T-helper 17 cell (primary cell): ENCODE results near the gene AOAH. TPM values are rescaled to one million over a fixed set of nuclear protein-coding genes. Genes with fewer than 3 reads are reported as not detected.

ENCODE experiments used
- ATAC-seq: fragments of 150-1000 bp; cut with Tn5 transposase; 2 replicates; pipeline ENCODE4 v1.10.0; 2021; ENCODE audit warnings: mild to moderate bottlenecking, moderate library complexity
- DNase-seq, 3 donors: peaks; one replicate each; pipeline versions ENCODE4 v3.0.0 to v3.0.0-alpha.2; 2020 to 2021
- H3K9me3 ChIP-seq: one replicate; pipeline ENCODE4 v1.7.0; 2013; ENCODE audit warnings: low read length, mild to moderate bottlenecking; ENCODE audit not compliant: control insufficient read depth, poor library complexity, severe bottlenecking
- H3K27ac Mint-ChIP-seq: one replicate; pipeline ENCODE4 v1.8.0; 2022; ENCODE audit warnings: mild to moderate bottlenecking, moderate library complexity, mixed read lengths
- H3K27me3 Mint-ChIP-seq: one replicate; pipeline ENCODE4 v1.8.0; 2022; ENCODE audit warnings: mixed read lengths
- H3K36me3 Mint-ChIP-seq: one replicate; pipeline ENCODE4 v1.8.0; 2022; ENCODE audit warnings: low read depth, mixed read lengths
- H3K4me1 Mint-ChIP-seq: one replicate; pipeline ENCODE4 v1.8.0; 2022; ENCODE audit warnings: mild to moderate bottlenecking, mixed read lengths
- H3K4me3 Mint-ChIP-seq: one replicate; pipeline ENCODE4 v1.8.0; 2022; ENCODE audit warnings: mild to moderate bottlenecking, moderate library complexity, mixed read lengths
- total RNA-seq, 4 donors: library from RNA in 2 of 4; stranded (reverse) in 2 of 4; gene quantifications; one replicate each; pipeline ENCODE4 v1.2.3 and lab custom pipeline; 2022 to 2026

AOAH gene
- total RNA-seq, 2 donors from 2014 or later, result 2.6 to 7.0 TPM

DNA sequence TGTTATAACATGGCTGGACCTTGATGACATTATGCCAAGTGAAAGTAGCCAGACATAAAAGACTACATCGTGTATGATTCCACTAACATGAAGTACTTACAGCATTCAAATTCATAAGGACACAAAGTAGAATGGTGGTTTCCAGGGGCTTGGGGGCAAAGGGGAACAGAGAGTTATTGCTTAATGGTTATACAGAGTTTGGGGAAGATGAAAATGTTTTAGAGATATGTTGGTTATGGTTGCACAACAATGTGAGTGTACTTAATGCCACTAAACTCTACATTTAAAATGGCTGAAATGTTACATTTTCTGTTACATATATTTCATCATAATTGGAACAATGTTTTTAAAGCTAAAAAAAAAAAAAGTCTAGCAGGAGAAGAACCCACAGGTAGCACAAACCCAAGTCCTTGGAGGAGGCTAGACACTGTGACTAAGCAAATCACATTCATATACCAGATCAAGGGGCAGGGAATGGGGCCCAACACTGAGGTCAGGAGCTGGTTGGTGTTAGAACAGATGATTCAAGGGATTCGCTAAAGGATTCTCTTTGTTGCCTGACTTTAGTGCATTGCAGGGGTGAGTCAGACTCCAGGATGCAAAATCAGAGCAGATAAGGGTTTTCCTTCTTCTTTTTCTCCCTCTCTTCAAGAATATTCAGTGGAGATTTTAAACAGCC is 25.1 kb upstream of the AOAH start:
- peaks cover 12% of the 10 kb centered on the region for H3K4me1 Mint-ChIP-seq
- DNase-seq, result no peak

DNA sequence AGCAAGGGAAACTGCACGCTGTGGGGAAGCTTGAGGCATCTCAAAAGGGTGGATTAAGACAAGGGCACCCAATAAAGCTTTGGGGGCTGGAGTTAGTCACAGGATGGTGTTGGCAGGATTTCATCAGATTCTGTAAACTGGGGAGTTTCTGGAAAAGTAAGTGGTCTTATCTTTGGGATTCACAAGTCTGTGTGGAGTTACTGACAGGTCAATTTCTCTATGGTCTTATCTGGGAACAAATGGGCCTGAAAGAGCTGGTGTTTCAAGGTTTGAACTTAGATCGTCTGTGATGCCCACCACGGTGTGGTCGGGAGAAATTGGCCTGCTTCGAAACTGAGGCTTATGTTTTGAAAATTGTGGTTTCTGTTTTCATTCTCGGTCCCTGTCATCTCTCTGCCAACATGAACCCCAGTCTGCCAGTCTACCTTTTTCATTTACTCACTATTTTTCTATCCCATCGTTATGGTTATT is 23.8 kb upstream of the AOAH start:
- Mint-ChIP-seq H3K4me1 (peaks cover 12% of the 10 kb centered on the region), H3K36me3 (peaks cover 3% of the 10 kb centered on the region), H3K4me3 (no peak overlapping the region), H3K27me3 (peaks cover 30% of the 10 kb centered on the region), H3K27ac (no peak overlapping the region)
- ATAC-seq (no peak), DNase-seq (no peak)
- no peaks in the 10 kb centered on the region for H3K9me3 ChIP-seq

More for the DNA sequence above, 25.1 kb upstream of the AOAH start:
- peaks cover 30% of the 10 kb centered on the region for H3K27me3 Mint-ChIP-seq
- H3K9me3 ChIP-seq, result no peaks in the 10 kb centered on the region
- peaks cover 3% of the 10 kb centered on the region for H3K36me3 Mint-ChIP-seq
- H3K4me3 Mint-ChIP-seq, result no peak overlapping the region
- ATAC-seq, result no peak
- no peak overlapping the region for H3K27ac Mint-ChIP-seq

DNA sequence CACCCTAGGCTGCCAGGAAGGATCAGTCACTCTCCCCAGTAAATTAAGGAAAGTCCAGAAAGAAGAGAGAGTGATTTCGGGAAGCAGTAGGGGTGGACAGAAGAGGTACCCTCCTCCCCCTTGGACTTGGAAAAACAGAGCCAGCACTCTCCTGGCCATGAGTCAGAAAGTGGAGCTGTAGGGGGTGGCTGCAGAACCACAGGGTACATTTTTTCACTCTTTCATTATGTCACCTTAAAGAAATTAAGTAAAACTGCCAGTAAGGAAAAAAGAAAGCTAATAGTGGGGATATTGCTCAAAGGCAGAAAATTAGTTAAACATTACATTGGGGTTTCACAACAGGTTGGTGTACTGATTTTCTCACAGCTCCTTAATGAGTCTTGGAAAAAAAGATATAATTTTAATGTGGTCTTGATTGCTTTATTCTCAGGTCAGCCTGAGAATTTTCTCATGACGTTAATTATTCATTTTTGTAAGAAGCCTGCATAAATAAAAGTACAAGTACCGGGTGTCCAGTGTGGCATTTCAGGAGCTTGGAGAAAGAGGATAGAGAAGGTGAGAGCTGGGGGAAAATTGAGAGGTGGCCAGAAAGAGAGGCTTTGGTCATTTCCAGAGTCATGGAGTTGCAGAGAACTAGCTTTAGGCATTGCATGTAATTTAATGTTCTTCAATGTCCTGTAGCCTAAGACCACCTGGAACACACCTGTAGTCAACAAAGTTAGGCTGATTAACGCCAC is 23.2 kb upstream of the AOAH start:
- H3K27ac Mint-ChIP-seq, result no peak overlapping the region
- H3K4me1 Mint-ChIP-seq, result peaks cover 12% of the 10 kb centered on the region
- no peaks in the 10 kb centered on the region for H3K9me3 ChIP-seq
- DNase-seq (no peak), ATAC-seq (no peak)
- H3K36me3 Mint-ChIP-seq, result peaks cover 3% of the 10 kb centered on the region
- peaks cover 30% of the 10 kb centered on the region for H3K27me3 Mint-ChIP-seq
- H3K4me3 Mint-ChIP-seq, result no peak overlapping the region

GRCh38 chr7:36746347-36746746 is 22.1 kb upstream of the AOAH start:
- ATAC-seq, result no peak
- no peak for DNase-seq
- H3K9me3 ChIP-seq, result no peaks in the 10 kb centered on the region
- peaks cover 12% of the 10 kb centered on the region for H3K4me1 Mint-ChIP-seq
- H3K27ac Mint-ChIP-seq, result peak overlapping the region; percentile 34
- no peak overlapping the region for H3K4me3 Mint-ChIP-seq
- H3K27me3 Mint-ChIP-seq, result peaks cover 30% of the 10 kb centered on the region
- H3K36me3 Mint-ChIP-seq, result peaks cover 3% of the 10 kb centered on the region

GRCh38 chr7:36742911-36743775 is 18.8 kb upstream of the AOAH start:
- H3K36me3 Mint-ChIP-seq, result peaks cover 3% of the 10 kb centered on the region
- H3K27me3 Mint-ChIP-seq, result peaks cover 25% of the 10 kb centered on the region
- H3K4me3 Mint-ChIP-seq, result no peak overlapping the region
- ATAC-seq, result peak; percentile 32
- H3K4me1 Mint-ChIP-seq, result peaks cover 8% of the 10 kb centered on the region
- no peak overlapping the region for H3K27ac Mint-ChIP-seq
- no peaks in the 10 kb centered on the region for H3K9me3 ChIP-seq
- no peak for DNase-seq

DNA sequence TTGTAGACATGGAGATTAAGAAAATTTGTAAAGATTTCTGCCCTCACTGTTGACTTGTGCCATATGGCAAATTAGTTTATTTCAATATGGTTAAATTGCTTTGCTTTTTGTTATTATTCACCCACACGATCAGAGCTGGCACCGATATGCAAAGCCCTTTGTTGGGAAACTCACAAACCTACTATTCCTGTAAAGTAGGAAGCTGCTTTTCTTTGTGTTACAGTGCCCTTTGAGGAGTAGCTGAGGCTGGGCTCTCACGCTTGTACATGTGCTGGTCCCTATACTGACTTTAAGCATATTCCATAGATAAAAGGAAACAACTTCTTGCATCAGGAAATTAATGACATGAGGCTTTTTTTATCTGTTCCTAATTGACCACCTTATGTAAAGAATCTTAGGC is 17.6 kb upstream of the AOAH start:
- H3K27ac Mint-ChIP-seq, result no peak overlapping the region
- H3K4me3 Mint-ChIP-seq, result no peak overlapping the region
- ATAC-seq (no peak), DNase-seq (no peak)
- peaks cover 3% of the 10 kb centered on the region for H3K36me3 Mint-ChIP-seq
- no peaks in the 10 kb centered on the region for H3K9me3 ChIP-seq
- peaks cover 8% of the 10 kb centered on the region for H3K4me1 Mint-ChIP-seq
- peaks cover 16% of the 10 kb centered on the region for H3K27me3 Mint-ChIP-seq

DNA sequence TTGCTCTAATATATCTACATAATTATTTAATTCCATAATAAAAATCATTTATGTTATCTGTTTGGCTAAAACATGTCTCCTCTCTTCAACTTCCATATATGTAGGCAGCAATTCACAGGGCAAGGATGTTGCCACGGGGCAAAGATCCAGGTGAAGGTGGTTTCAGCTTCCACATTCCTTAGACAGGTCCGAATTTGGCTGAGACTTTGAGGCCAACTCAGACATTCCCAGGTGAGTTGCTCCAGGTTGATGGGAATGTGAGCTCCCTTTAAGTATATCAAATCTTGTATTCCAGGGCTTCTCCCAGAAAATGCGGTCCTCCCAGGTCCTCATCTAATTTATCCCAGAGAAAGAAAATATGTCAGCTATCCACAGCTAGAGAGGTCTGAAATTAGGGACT is 15.1 kb upstream of the AOAH start:
- no peak for DNase-seq
- Mint-ChIP-seq H3K4me3 (no peak overlapping the region), H3K36me3 (peaks cover 2% of the 10 kb centered on the region), H3K27ac (peak overlapping the region; percentile 0), H3K4me1 (peaks cover 11% of the 10 kb centered on the region), H3K27me3 (peaks cover 5% of the 10 kb centered on the region)
- no peaks in the 10 kb centered on the region for H3K9me3 ChIP-seq
- no peak for ATAC-seq

DNA sequence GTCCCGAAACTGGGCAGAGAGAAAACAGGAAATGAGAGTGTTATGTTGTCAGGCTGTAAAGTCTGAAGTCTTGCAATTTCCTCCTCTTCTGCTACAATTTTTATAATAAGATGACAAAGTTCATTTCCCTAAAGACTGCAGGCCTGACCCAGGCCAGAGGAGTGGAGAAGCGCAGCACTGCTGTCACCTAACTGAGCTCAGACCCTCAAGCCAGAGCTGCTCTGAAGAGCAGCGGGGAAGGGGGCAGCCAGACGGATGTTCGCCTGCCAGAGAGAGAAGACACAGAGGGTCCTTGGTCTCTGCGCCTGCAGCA is 12.6 kb upstream of the AOAH start:
- Mint-ChIP-seq H3K4me1 (peaks cover 11% of the 10 kb centered on the region), H3K27ac (no peak overlapping the region), H3K27me3 (peaks cover 5% of the 10 kb centered on the region), H3K4me3 (no peak overlapping the region), H3K36me3 (peaks cover 2% of the 10 kb centered on the region)
- ATAC-seq (peak; percentile 49), DNase-seq (no peak)
- no peaks in the 10 kb centered on the region for H3K9me3 ChIP-seq

GRCh38 chr7:36736090-36736898 is 12.0 kb upstream of the AOAH start:
- Mint-ChIP-seq H3K4me1 (peaks cover 11% of the 10 kb centered on the region), H3K4me3 (no peak overlapping the region), H3K27ac (no peak overlapping the region), H3K36me3 (peaks cover 2% of the 10 kb centered on the region), H3K27me3 (peaks cover 5% of the 10 kb centered on the region)
- DNase-seq (no peak), ATAC-seq (no peak)
- H3K9me3 ChIP-seq, result no peaks in the 10 kb centered on the region

GRCh38 chr7:36735172-36735571 is 10.9 kb upstream of the AOAH start:
- Mint-ChIP-seq H3K4me3 (no peak overlapping the region), H3K27ac (no peak overlapping the region), H3K4me1 (peaks cover 11% of the 10 kb centered on the region), H3K27me3 (peaks cover 5% of the 10 kb centered on the region), H3K36me3 (peaks cover 2% of the 10 kb centered on the region)
- no peaks in the 10 kb centered on the region for H3K9me3 ChIP-seq
- ATAC-seq (no peak), DNase-seq (no peak)

DNA sequence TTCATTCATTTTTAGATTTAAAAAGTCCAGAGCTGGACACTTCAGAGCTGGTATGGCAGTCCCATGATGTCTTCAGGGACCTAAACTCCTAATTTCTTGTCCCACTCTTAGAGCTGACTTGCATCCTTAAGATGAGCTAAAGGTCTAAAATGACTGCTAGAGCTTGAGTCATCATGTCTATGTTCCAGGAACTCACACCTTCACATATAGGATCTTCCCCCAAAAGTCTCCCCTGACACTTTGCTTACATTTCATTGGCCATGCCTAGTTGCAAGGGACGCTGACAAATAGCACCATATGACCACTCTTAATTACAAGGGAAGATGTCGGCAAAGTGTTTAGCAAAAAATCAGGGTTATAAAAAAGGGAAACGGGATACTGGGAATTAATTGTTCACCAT is 10.4 kb upstream of the AOAH start:
- Mint-ChIP-seq H3K27ac (no peak overlapping the region), H3K36me3 (peaks cover 2% of the 10 kb centered on the region), H3K27me3 (peaks cover 5% of the 10 kb centered on the region), H3K4me3 (no peak overlapping the region), H3K4me1 (peaks cover 11% of the 10 kb centered on the region)
- H3K9me3 ChIP-seq, result no peaks in the 10 kb centered on the region
- DNase-seq, result no peak
- no peak for ATAC-seq

- no peak for ATAC-seq
- no peaks in the 10 kb centered on the region for H3K9me3 ChIP-seq
- Mint-ChIP-seq H3K4me3 (no peak overlapping the region), H3K27ac (no peak overlapping the region), H3K36me3 (peaks cover 2% of the 10 kb centered on the region), H3K4me1 (peaks cover 11% of the 10 kb centered on the region), H3K27me3 (peaks cover 5% of the 10 kb centered on the region)
- DNase-seq, result no peak
These were observed 9.1 kb upstream of the AOAH start for GRCh38 chr7:36733411-36733810.

DNA sequence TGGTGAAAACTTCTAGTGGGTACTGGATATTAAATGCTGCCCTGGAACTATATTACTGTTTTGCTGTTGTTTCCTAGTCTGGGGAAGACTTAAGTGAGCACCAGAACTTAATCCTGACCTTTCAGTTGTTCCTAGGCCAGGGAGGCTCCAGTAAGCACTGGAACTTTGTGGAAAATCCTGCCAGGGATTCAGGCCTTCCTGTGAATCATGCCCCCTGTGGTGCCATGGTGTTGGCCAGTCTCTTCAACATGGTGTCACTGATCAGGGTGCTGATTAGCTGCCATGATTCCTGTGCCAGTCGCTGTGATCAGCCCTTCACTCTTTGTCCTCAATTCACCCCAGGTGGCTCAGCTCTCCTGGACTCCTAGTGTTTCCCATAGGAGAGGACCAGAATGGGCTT is 8.5 kb upstream of the AOAH start:
- DNase-seq, result no peak
- Mint-ChIP-seq H3K4me1 (peaks cover 11% of the 10 kb centered on the region), H3K27me3 (peaks cover 5% of the 10 kb centered on the region), H3K36me3 (peaks cover 2% of the 10 kb centered on the region), H3K4me3 (no peak overlapping the region), H3K27ac (no peak overlapping the region)
- H3K9me3 ChIP-seq, result no peaks in the 10 kb centered on the region
- no peak for ATAC-seq
